ENCODE data around the gene TRAPPC2L. TPM values are rescaled to one million over a fixed set of nuclear protein-coding genes. Genes with fewer than 3 reads are reported as not detected.

TRAPPC2L gene
- total RNA-seq, 1 donor = 43.1 TPM

DNA sequence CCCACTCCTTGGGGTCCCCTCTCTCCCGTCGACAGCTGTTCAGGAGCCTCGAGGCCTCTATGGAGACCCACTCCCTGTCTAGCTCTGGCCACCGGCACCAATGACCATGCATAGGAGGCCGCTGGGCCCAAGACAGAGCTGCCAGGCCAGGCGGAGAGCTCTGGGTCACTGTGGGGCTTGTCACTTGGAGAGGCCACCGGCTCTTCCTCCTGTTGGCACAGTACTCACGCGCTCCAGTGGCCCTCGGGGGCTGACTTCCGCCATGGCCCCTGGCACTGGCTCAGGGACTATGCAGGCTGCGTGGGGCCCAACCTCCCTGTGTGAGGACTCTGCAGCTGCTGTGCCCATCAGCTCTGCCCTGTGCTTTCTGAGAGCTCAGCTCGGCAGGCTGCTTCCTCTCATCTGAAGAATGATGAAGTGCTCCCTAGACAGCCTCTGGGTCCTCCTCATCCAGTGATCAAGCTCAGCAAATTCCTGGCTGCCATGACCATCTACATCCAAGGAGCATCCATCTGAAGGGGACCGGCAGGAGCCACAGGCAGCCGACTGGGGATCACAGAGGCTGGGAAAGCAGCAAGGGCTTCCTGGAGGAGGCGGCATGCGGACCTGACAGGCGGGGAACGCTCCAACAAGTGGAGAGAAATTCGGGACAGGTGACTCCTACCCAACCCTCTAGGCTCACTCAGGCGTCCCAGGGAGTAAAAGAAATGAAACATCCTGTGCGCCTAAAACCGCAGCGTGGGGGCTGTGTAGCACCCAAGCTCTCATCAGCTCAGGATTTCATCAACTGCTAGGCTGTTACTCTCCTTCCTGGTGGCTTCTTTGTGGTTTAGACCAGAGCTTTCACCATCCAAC, 17.0 kb upstream of the TRAPPC2L start:
- TF ChIP-seq, protein P1, sequence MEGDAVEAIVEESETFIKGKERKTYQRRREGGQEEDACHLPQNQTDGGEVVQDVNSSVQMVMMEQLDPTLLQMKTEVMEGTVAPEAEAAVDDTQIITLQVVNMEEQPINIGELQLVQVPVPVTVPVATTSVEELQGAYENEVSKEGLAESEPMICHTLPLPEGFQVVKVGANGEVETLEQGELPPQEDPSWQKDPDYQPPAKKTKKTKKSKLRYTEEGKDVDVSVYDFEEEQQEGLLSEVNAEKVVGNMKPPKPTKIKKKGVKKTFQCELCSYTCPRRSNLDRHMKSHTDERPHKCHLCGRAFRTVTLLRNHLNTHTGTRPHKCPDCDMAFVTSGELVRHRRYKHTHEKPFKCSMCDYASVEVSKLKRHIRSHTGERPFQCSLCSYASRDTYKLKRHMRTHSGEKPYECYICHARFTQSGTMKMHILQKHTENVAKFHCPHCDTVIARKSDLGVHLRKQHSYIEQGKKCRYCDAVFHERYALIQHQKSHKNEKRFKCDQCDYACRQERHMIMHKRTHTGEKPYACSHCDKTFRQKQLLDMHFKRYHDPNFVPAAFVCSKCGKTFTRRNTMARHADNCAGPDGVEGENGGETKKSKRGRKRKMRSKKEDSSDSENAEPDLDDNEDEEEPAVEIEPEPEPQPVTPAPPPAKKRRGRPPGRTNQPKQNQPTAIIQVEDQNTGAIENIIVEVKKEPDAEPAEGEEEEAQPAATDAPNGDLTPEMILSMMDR (IDR thresholded peaks at IDR 0.05; ENCODE audit: extremely low read depth, low read depth, low read length) = no peak
- H3K4me2 ChIP-seq (ENCODE audit: insufficient read depth, low read length) = no peak overlapping the region
- no peak for DNase-seq (ENCODE audit: insufficient read length, low spot score, missing footprints)

DNA sequence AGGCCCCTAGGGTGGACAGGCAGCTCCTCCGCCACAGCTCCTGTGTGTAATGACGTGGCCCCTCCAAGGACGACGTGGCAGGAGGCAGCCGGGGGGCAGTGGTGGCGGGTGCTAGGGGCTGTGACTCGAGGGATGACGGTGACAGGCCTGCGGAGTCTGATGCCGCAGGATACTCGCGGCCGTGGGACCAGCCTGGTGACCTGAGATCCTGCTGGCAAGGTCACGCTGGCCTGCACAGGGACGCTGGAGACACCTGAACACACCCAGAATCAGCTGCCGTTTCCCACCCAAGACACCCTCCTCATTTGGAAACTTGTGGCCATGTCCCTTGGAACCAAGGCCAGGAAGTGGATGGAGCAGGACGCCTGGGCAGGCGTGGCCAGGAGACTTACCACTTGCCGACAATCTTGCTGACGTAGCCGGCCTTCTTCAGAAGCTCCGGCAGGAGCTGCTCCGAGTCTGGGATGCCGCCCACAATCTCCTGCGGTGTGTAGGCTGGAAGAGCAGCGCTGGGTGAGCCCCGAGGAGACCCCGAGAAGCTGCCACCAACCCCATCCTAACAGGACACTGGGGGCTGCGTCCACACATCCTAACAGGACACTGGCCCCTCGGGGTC, 16.2 kb upstream of the TRAPPC2L start:
- no peak overlapping the region for H3K4me2 ChIP-seq (ENCODE audit: insufficient read depth, low read length)
- no peaks in the 10 kb centered on the region for H3K27me3 ChIP-seq (ENCODE audit: insufficient read depth, low read length)
- H3K27ac ChIP-seq (ENCODE audit: low read depth, low read length) = no peak overlapping the region
- H3K36me3 ChIP-seq (ENCODE audit: insufficient read depth, low read length) = peaks cover 13% of the 10 kb centered on the region
- peaks cover under 1% of the 10 kb centered on the region for H3K4me1 ChIP-seq (ENCODE audit: insufficient read depth, low read length)
- H3K79me2 ChIP-seq (ENCODE audit: insufficient read depth, low read length) = no peaks in the 10 kb centered on the region
- H4K20me1 ChIP-seq (ENCODE audit: insufficient read depth, low read length) = peaks cover under 1% of the 10 kb centered on the region
- TF ChIP-seq, protein P1 (IDR thresholded peaks at IDR 0.05; ENCODE audit: extremely low read depth, low read depth, low read length) = no peak
- no peak overlapping the region for H3K4me3 ChIP-seq (ENCODE audit: insufficient read depth, low read length)
- no peak overlapping the region for H2AFZ ChIP-seq (ENCODE audit: low read length)
- no peaks in the 10 kb centered on the region for H3K9me3 ChIP-seq (ENCODE audit: low read depth, low read length)
- no peak for DNase-seq (ENCODE audit: insufficient read length, low spot score, missing footprints)

More for the DNA sequence above, 17.0 kb upstream of the TRAPPC2L start:
- Histone ChIP-seq H2AFZ (ENCODE audit: low read length) (no peak overlapping the region), H3K79me2 (ENCODE audit: insufficient read depth, low read length) (no peaks in the 10 kb centered on the region), H3K4me3 (ENCODE audit: insufficient read depth, low read length) (no peak overlapping the region), H3K4me1 (ENCODE audit: insufficient read depth, low read length) (no peaks in the 10 kb centered on the region), H3K27me3 (ENCODE audit: insufficient read depth, low read length) (no peaks in the 10 kb centered on the region), H3K27ac (ENCODE audit: low read depth, low read length) (no peak overlapping the region), H3K9me3 (ENCODE audit: low read depth, low read length) (no peaks in the 10 kb centered on the region), H4K20me1 (ENCODE audit: insufficient read depth, low read length) (no peaks in the 10 kb centered on the region), H3K36me3 (ENCODE audit: insufficient read depth, low read length) (peaks cover 13% of the 10 kb centered on the region)

DNA sequence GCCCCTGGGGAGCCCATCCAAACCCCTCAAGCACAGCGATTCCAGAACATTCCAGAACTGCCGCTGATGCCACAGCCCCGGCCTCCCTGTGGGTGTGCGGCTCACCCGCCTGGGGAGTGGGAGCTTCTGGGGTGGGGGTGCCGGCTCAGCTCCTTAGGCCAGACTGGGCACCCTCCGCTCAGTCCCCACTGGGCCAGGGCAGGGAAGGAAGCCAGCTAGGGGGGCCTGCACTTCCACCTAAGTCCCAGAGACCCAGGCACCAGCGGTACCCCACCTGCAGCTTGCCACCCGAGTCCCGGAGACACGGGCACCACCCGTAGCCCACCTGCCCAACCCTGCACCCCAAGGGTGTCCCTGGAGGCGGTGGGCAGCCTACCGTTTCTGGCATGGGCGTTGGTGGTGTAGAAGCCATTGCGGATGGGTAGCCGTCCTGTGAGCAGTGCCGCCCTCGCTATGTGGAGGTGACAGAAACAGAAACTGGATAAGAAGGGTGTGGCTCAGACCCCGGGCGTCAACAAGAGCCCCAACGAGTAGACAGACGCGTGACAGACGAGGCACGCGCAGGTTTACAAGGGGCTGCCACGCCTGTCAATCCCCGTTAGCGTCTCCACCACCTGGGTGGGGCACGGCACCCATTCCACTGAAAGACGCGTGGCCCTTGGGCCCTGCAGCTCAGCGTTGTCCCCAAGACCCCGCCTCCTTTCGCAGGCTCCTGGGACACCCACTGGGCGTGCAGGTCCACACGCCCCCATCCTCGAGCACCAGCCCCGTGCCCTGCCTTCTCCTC, 15.2 kb upstream of the TRAPPC2L start:
- no peak overlapping the region for H2AFZ ChIP-seq (ENCODE audit: low read length)
- H3K4me3 ChIP-seq (ENCODE audit: insufficient read depth, low read length) = no peak overlapping the region
- H3K4me1 ChIP-seq (ENCODE audit: insufficient read depth, low read length) = peaks cover 6% of the 10 kb centered on the region

More for the DNA sequence above, 15.2 kb upstream of the TRAPPC2L start:
- Histone ChIP-seq H3K4me2 (ENCODE audit: insufficient read depth, low read length) (no peak overlapping the region), H3K27ac (ENCODE audit: low read depth, low read length) (no peak overlapping the region), H4K20me1 (ENCODE audit: insufficient read depth, low read length) (peaks cover 3% of the 10 kb centered on the region), H3K27me3 (ENCODE audit: insufficient read depth, low read length) (no peaks in the 10 kb centered on the region), H3K9me3 (ENCODE audit: low read depth, low read length) (no peaks in the 10 kb centered on the region), H3K79me2 (ENCODE audit: insufficient read depth, low read length) (no peaks in the 10 kb centered on the region), H3K36me3 (ENCODE audit: insufficient read depth, low read length) (peaks cover 13% of the 10 kb centered on the region)
- TF ChIP-seq, protein P1 (IDR thresholded peaks at IDR 0.05; ENCODE audit: extremely low read depth, low read depth, low read length) = no peak
- DNase-seq (ENCODE audit: insufficient read length, low spot score, missing footprints) = no peak

Data from osteoblast (primary cell).